HFFc6 (cell line): ENCODE results near the gene TMIGD3. TPM values are rescaled to one million over a fixed set of nuclear protein-coding genes. Genes with fewer than 3 reads are reported as not detected.

Experiments used
- DNase-seq: peaks from one replicate; pipeline ENCODE4 v3.0.0-alpha.2; 2018
- H3K27ac Mint-ChIP-seq: 2 replicates; pipeline ENCODE4 v1.8.0; 2020; ENCODE audit warnings: mild to moderate bottlenecking, mixed read lengths
- H3K27me3 Mint-ChIP-seq: 2 replicates; pipeline ENCODE4 v1.8.0; 2021; ENCODE audit warnings: mild to moderate bottlenecking, moderate library complexity, mixed read lengths; ENCODE audit not compliant: insufficient read depth
- H3K36me3 Mint-ChIP-seq: 2 replicates; pipeline ENCODE4 v1.8.0; 2021; ENCODE audit warnings: low read depth, mixed read lengths
- H3K4me1 Mint-ChIP-seq: 2 replicates; pipeline ENCODE4 v1.8.0; 2020; ENCODE audit warnings: low read depth, mixed read lengths
- H3K4me3 Mint-ChIP-seq: 2 replicates; pipeline ENCODE4 v1.8.0; 2020; ENCODE audit warnings: mild to moderate bottlenecking, moderate library complexity, mixed read lengths
- H3K9me3 Mint-ChIP-seq: 2 replicates; pipeline ENCODE4 v1.8.0; 2020; ENCODE audit warnings: mild to moderate bottlenecking, mixed read lengths
- CTCF ChIP-seq: fragments of 200-600 bp; sonication (generic); IDR thresholded peaks from 2 replicates; pipeline ENCODE4 v1.5.0; 2021; ENCODE audit warnings: antibody characterized with exemption, mild to moderate bottlenecking
- total RNA-seq, 6 experiments: library from RNA; stranded (reverse); fragmentation: NEBNext Ultra II Directional; extraction: Animal tissue kit (Norgen Biotek cat#: 25700); gene quantifications; 2 replicates in 1 of 6; 3 replicates in 5 of 6; pipeline ENCODE4 v1.2.3, GENCODE V29; 2021

The TMIGD3 gene
- total RNA-seq, 6 experiments from 2014 or later, result not detected

- H3K27me3 Mint-ChIP-seq, result peaks cover 6% of the 10 kb centered on the region; the same call in 1 of the 2 replicates
- no peak overlapping the region for H3K4me3 Mint-ChIP-seq
- H3K4me1 Mint-ChIP-seq, result peaks cover 20% of the 10 kb centered on the region
- no peak for TF ChIP-seq CTCF
- H3K9me3 Mint-ChIP-seq, result no peaks in the 10 kb centered on the region
- DNase-seq, result no peak
- no peak overlapping the region for H3K27ac Mint-ChIP-seq
- no peaks in the 10 kb centered on the region for H3K36me3 Mint-ChIP-seq
Measured at GRCh38 chr1:111505641-111506119, 2.2 kb upstream of the TMIGD3 start.

- peaks cover 6% of the 10 kb centered on the region for H3K27me3 Mint-ChIP-seq
- no peak for DNase-seq
- H3K27ac Mint-ChIP-seq, result no peak overlapping the region
- TF ChIP-seq CTCF, result no peak
- H3K4me1 Mint-ChIP-seq, result peaks cover 20% of the 10 kb centered on the region
- no peaks in the 10 kb centered on the region for H3K9me3 Mint-ChIP-seq
- H3K4me3 Mint-ChIP-seq, result no peak overlapping the region
- H3K36me3 Mint-ChIP-seq, result no peaks in the 10 kb centered on the region
Measured at GRCh38 chr1:111504097-111504496, 664 bp upstream of the TMIGD3 start.

- H3K36me3 Mint-ChIP-seq, result no peaks in the 10 kb centered on the region
- H3K27me3 Mint-ChIP-seq, result peaks cover 6% of the 10 kb centered on the region
- no peak for DNase-seq
- H3K4me1 Mint-ChIP-seq, result peaks cover 6% of the 10 kb centered on the region; the same call in 1 of the 2 replicates
- no peak overlapping the region for H3K4me3 Mint-ChIP-seq
- 0 out of 2 replicates have a peak, but pooled peaks cover under 1% of the 10 kb centered on the region for H3K9me3 Mint-ChIP-seq
- H3K27ac Mint-ChIP-seq, result no peak overlapping the region
- no peak for TF ChIP-seq CTCF
Measured at GRCh38 chr1:111501645-111502044, 1.8 kb downstream of the TMIGD3 start.

- H3K27ac Mint-ChIP-seq, result no peak overlapping the region
- peaks cover 8% of the 10 kb centered on the region for H3K27me3 Mint-ChIP-seq
- no peaks in the 10 kb centered on the region; the same call in 1 of the 2 replicates for H3K4me1 Mint-ChIP-seq
- H3K36me3 Mint-ChIP-seq, result no peaks in the 10 kb centered on the region
- TF ChIP-seq CTCF, result no peak
- DNase-seq, result no peak
- H3K4me3 Mint-ChIP-seq, result no peak overlapping the region
- H3K9me3 Mint-ChIP-seq, result peaks cover 3% of the 10 kb centered on the region; the same call in 1 of the 2 replicates
Measured at GRCh38 chr1:111499026-111499785, 4.2 kb downstream of the TMIGD3 start.

GRCh38 chr1:111497592-111497991, 5.8 kb downstream of the TMIGD3 start:
- no peaks in the 10 kb centered on the region; the same call in 1 of the 2 replicates for H3K4me1 Mint-ChIP-seq
- H3K4me3 Mint-ChIP-seq, result no peak overlapping the region
- DNase-seq, result no peak
- H3K9me3 Mint-ChIP-seq, result peaks cover 3% of the 10 kb centered on the region; the same call in 1 of the 2 replicates
- H3K27ac Mint-ChIP-seq, result no peak overlapping the region
- peaks cover 5% of the 10 kb centered on the region for H3K27me3 Mint-ChIP-seq
- no peaks in the 10 kb centered on the region for H3K36me3 Mint-ChIP-seq
- TF ChIP-seq CTCF, result no peak
